NCI-H460 (cell line): Measurements from ENCODE around the gene OPRM1. TPM values are rescaled to one million over a fixed set of nuclear protein-coding genes. Genes with fewer than 3 reads are reported as not detected.
"Not testable (repeated sequence)": the region's sequence is repeated elsewhere in the genome, so short reads cannot be mapped to it uniquely, and the experiment has no call there.

Experiments used
- DNase-seq: peaks from one replicate; pipeline ENCODE4 v3.0.0-alpha.2; 2016; ENCODE audit warnings: low read depth; ENCODE audit errors: extremely low read depth
- polyA plus RNA-seq: library from polyadenylated mRNA; depleted of rRNA; stranded (reverse); fragments of >200 nt; gene quantifications from 2 replicates; pipeline ENCODE4 v1.2.3, GENCODE V29; 2014; cell fraction: nucleus; rRNA removed
- total RNA-seq: library from RNA; depleted of rRNA; stranded (reverse); fragments of >200 nt; shearing (Covaris generic); gene quantifications from 2 replicates; pipeline ENCODE4 v1.2.3, GENCODE V29; 2014; rRNA removed

The OPRM1 gene
- not detected in 2 replicates for total RNA-seq
- not detected in 2 replicates for polyA plus RNA-seq

DNA sequence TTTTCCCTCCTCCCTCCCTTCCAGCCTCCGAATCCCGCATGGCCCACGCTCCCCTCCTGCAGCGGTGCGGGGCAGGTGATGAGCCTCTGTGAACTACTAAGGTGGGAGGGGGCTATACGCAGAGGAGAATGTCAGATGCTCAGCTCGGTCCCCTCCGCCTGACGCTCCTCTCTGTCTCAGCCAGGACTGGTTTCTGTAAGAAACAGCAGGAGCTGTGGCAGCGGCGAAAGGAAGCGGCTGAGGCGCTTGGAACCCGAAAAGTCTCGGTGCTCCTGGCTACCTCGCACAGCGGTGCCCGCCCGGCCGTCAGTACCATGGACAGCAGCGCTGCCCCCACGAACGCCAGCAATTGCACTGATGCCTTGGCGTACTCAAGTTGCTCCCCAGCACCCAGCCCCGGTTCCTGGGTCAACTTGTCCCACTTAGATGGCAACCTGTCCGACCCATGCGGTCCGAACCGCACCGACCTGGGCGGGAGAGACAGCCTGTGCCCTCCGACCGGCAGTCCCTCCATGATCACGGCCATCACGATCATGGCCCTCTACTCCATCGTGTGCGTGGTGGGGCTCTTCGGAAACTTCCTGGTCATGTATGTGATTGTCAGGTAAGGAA is at the start of gene OPRM1:
Gene OPRM1, plus strand, starts transcription at position 10 of the 612 bp plus-strand sequence. Its CDS starts 305 bp downstream, at position 315.
- DNase-seq, result no peak

GRCh38 chr6:153989989-153990388 is 49.1 kb upstream of the OPRM1 start:
- no peak for DNase-seq

DNA sequence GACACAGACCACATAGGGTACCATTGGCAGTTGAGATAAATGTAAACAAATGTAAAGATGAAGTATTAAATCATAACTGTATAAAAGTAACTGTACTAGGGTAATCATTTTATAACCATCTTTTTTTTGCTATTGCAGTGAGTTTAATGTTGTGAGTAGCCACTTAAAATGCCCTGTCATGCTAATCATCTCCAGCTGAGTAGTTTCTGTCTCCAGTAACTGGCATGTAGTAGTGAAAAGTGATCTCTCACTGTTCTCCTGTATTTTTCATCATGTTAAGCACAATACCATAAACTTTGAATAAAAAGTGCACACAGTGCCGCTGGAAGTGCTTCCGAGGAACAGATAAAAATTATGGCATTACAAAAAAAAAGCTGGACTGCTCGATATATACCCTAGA is 45.0 kb upstream of the OPRM1 start:
- no peak for DNase-seq

- DNase-seq, result no peak
Observed at GRCh38 chr6:153994811-153995210, 44.2 kb upstream of the OPRM1 start.

DNA sequence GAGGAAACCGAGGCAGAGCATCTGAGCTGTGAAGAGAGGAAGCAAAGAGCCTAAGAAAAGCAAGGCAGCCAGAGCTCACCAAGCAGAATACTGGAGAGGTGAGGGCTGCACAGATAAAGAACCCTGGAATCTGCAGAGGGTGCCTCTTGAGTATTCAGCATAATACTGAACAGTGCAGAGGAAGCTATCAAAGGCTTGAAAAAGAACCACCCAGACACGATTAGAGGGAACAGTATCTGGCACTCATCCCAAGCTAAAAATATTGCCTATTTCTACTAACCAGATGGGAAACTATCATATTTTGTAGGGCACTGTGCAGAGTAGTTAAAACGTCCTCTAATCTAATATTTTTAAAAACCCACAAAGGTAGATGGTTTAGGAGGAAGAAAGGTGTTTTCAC is 41.8 kb upstream of the OPRM1 start:
- DNase-seq, result no peak

GRCh38 chr6:154001494-154002285 is 37.4 kb upstream of the OPRM1 start:
- no peak for DNase-seq

DNA sequence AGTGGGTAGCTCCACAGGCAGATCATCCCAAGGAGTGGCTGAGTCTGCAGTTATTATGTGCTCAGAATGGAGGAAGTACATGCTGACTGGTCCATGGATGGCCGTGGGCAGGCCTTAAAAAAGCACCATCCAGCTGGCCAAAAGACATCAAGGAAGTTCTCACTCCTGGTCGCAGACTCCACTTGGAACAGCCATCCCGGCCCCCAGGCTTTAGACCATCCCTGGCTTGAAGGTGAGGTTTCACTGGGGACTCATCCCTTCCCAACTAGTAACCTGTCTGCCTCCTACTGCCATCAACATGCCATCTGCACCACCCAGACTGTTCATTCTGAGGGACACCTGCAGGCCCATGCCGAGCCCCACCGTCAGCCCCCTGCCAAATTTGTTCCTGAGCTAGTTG is 36.1 kb upstream of the OPRM1 start:
- no peak for DNase-seq

GRCh38 chr6:154010371-154010770 is 28.7 kb upstream of the OPRM1 start:
- DNase-seq, result no peak

DNA sequence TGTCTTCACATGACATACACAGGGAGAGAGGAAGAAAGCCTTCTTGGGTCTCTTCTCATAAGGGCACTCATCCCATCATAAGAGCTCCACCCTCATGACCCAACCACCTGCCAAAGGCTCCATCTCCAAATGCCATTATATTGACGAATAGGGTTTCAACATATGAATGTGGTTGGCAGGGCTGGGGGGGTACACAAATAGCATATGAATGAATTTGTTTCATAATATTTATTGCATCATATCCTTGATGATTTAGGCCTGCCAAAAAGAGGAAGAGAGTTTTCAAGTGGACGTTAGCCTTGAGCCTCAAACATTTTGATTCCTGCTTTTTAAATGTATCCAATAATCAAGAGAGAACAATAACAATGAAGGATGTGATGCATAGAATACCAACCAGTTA is 26.2 kb upstream of the OPRM1 start:
- no peak for DNase-seq

DNA sequence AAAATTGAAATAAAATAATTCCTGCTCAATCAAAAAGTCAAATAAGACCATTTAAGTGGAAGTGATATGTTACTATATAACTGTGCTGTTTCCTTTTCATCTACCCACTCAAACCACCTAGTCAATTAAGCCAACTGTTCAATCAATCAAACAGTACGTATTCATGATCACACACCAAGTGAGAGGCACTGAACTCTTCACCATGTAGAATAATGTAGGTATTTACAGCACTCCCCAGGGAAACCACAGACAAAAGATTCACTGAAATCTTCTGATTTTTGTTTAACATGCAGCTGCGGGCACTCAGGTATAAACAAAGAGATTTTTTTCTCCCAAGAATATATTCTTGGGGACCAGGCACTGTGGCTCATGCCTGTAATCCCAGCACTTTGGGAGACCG is 21.3 kb upstream of the OPRM1 start:
- no peak for DNase-seq

DNA sequence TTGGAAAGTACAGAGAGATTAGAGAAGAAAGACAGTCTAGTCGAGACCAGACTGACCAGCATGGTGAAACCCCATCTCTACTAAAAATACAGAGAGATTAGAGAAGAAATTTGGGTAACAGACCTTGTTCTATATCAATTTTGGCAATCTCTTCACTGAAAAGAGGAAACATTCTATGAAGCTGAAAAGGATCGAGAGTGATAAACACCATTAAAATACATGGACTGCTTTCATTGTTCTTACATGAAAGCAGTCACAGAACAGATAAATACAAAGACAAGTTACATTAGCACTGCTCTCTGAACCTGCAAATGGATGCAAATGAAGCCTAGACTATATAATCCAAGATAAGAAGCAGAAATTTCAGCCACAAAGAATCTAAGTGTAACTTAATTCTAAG is 8.4 kb upstream of the OPRM1 start:
- DNase-seq, result no peak

DNA sequence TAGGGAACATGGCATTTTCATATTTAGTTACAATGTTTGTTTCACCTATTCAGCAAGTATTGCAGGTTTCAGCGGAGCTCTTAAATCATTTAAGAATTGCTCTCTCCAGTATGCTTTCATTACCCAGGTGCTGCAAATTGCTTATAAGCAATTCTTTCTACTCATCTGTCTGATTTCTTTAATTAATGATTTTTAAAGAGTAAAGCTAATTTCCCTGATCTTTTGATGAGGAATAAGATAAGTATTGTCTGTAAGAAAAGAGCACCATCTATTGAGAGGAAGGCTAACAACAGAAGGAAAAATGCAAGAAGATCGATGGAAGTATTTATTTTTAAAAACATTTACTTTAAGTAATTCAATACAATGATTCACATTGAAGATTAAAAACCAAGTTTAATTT is 2.0 kb downstream of the OPRM1 start:
- no peak for DNase-seq

- no peak for DNase-seq
Observed at GRCh38 chr6:154053141-154053540, 14.1 kb downstream of the OPRM1 start.

- DNase-seq, result no peak
Observed at GRCh38 chr6:154056536-154056935, 17.5 kb downstream of the OPRM1 start.

- no peak for DNase-seq
Observed at GRCh38 chr6:154057098-154057497, 18.1 kb downstream of the OPRM1 start.

- DNase-seq, result no peak
Observed at GRCh38 chr6:154058963-154059680, 20.1 kb downstream of the OPRM1 start.

DNA sequence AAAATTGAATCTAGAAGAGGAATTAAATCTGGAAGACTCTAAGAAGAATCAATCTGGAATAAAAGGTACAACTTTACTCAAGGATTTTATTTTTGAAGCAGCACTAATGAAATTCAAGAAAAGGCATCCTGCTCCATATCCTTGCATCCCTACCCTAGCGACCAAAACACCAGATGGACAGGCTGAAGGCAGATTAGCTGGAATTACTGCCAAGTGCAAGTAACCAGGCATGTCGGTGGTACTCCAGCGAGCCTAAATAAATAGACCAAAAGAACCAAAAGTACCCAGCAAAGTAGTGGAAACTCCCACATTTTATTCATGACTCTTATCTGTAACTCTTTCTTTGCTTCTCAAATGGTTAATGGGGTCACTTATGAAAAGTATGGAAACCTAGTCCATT is 21.0 kb downstream of the OPRM1 start:
- DNase-seq, result no peak

GRCh38 chr6:154070041-154070440 is 31.0 kb downstream of the OPRM1 start:
- no peak for DNase-seq

DNA sequence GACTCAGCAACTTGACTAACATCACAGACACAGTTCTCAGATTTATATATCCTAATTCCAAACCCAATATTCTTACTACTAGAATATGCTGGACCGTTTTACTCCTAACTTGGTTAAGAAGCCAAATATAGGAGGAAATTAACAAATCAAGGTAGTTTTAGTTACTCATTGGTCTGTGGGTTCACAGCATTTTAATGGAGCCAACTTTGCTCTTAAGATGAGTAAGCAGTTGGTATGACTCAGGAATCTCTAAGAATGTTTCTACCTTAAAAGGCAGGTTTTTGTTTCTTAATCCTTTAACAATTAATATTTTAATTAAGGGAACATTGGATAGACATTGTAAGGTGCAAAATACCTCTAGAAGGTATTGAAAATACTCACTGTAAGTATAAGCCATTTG is 31.6 kb downstream of the OPRM1 start:
- DNase-seq, result no peak

DNA sequence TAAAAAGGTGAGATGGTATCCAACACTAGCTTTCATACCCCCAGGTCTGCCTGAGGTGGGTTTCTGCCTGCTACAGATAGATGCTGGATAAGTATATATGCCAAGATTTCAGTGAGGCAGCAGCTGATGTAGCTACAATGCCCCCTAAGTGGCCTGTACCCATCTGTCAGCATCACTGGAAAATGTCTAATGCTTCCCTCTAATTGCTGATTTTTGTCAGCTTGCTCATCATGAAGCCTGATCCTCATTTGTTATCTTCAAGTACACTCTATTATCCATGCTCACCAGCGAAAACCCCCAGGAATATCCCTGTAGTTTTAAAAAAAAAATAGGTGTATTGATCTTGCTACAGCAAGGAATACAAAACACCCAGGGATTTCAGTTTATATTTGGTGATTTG is 32.2 kb downstream of the OPRM1 start:
- no peak for DNase-seq

- DNase-seq, result no peak
Observed at GRCh38 chr6:154071711-154072110, 32.7 kb downstream of the OPRM1 start.

- DNase-seq, result not testable (repeated sequence)
Observed at GRCh38 chr6:154078596-154078995, 39.6 kb downstream of the OPRM1 start.
